HepG2 (cell line): ENCODE data around the gene ZFP36L2. TPM values are rescaled to one million over a fixed set of nuclear protein-coding genes. Genes with fewer than 3 reads are reported as not detected.

Experiments used
- ADNP ChIP-seq: sonication (generic); formaldehyde crosslinking; IDR thresholded peaks from 2 replicates; pipeline ENCODE4 v1.4.0; 2020; ENCODE audit warnings: missing genetic modification reagents
- ARNTL ChIP-seq: sonication (generic); formaldehyde crosslinking; IDR thresholded peaks from 2 replicates; pipeline ENCODE4 v1.4.0; 2020; ENCODE audit warnings: mild to moderate bottlenecking, missing genetic modification reagents
- ZBTB38 ChIP-seq: sonication (generic); formaldehyde crosslinking; IDR thresholded peaks from 2 replicates; pipeline ENCODE4 v1.5.1; 2020; ENCODE audit warnings: mild to moderate bottlenecking, missing genetic modification reagents
- ZNF136 ChIP-seq: sonication (generic); formaldehyde crosslinking; IDR thresholded peaks from 2 replicates; pipeline ENCODE4 v1.8.1; 2022; ENCODE audit warnings: low read depth, mild to moderate bottlenecking, moderate library complexity, missing genetic modification reagents
- ZNF256 ChIP-seq: sonication (generic); formaldehyde crosslinking; conservative IDR thresholded peaks from 2 replicates; pipeline ENCODE4 v1.4.0; 2020; ENCODE audit warnings: missing genetic modification reagents
- ZNF549 ChIP-seq: sonication (generic); formaldehyde crosslinking; IDR thresholded peaks from 2 replicates; pipeline ENCODE4 v1.5.0; 2020; ENCODE audit warnings: missing genetic modification reagents
- ZNF776 ChIP-seq: sonication (generic); formaldehyde crosslinking; IDR thresholded peaks from 2 replicates; pipeline ENCODE4 v1.4.0; 2020; ENCODE audit warnings: mild to moderate bottlenecking, missing genetic modification reagents
- ZNF777 ChIP-seq: sonication (generic); formaldehyde crosslinking; IDR thresholded peaks from 2 replicates; pipeline ENCODE4 v1.4.0; 2020; ENCODE audit warnings: missing genetic modification reagents
- ZNF816 ChIP-seq: sonication (generic); formaldehyde crosslinking; IDR thresholded peaks from 2 replicates; pipeline ENCODE4 v1.8.0; 2022; ENCODE audit warnings: missing genetic modification reagents, mild to moderate bottlenecking, borderline replicate concordance
- ZSCAN25 ChIP-seq: sonication (generic); formaldehyde crosslinking; IDR thresholded peaks from 2 replicates; pipeline ENCODE4 v1.8.0; 2022; ENCODE audit warnings: mild to moderate bottlenecking, missing genetic modification reagents
- polyA plus RNA-seq, 8 experiments: library from polyadenylated mRNA; depleted of rRNA in 3 of 8; stranded (reverse) in 7 of 8; unstranded in 1 of 8; fragments of >200 nt; fragmentation: Illumina TruSeq in 4 of 8; extraction: Trizol in 4 of 8; gene quantifications; 2 replicates each; pipeline versions ENCODE4 v1.2.1 to v1.2.3, GENCODE V29; 2011 to 2016; ENCODE audit warnings: low read depth in 4 of 8, missing spikeins in 1 of 8, mixed read lengths in 1 of 8; ENCODE audit not compliant: insufficient read depth in 1 of 8
- total RNA-seq, 5 experiments: library from RNA; depleted of rRNA; stranded (reverse); fragments of >200 nt; fragmentation: Illumina TruSeq; extraction: Trizol; gene quantifications; 2 replicates each; pipeline ENCODE4 v1.2.3, GENCODE V29; 2016; ENCODE audit warnings: low read depth in 1 of 5
- TF ChIP-seq, protein P1 (sequence below): sonication (generic); formaldehyde crosslinking; IDR thresholded peaks from 2 replicates; pipeline ENCODE4 v1.4.0; 2020; ENCODE audit warnings: missing genetic modification reagents
- TF ChIP-seq, protein P2 (sequence below): sonication (generic); formaldehyde crosslinking; IDR thresholded peaks from 2 replicates; pipeline ENCODE4 v1.9.0; 2021; ENCODE audit warnings: missing genetic modification reagents, borderline replicate concordance
- TF ChIP-seq, protein P3 (sequence below): sonication (generic); formaldehyde crosslinking; IDR thresholded peaks from 2 replicates; pipeline ENCODE4 v1.4.0; 2020; ENCODE audit warnings: low read depth, missing genetic modification reagents
- TF ChIP-seq, protein P4 (sequence below): fragments of 450-650 bp; IDR thresholded peaks from 2 replicates; pipeline ENCODE4 v1.6.1; 2017
- TF ChIP-seq, protein P5 (sequence below): sonication (generic); formaldehyde crosslinking; IDR thresholded peaks from 2 replicates; pipeline ENCODE4 v1.5.1; 2020; ENCODE audit warnings: mild to moderate bottlenecking, moderate library complexity, missing genetic modification reagents

ZFP36L2 gene
- total and polyA plus RNA-seq, 2 of the 13 experiments (the other 11 are each of a cell fraction or from before 2014, with no cell fraction given), result 11.2 to 21.8 TPM

DNA sequence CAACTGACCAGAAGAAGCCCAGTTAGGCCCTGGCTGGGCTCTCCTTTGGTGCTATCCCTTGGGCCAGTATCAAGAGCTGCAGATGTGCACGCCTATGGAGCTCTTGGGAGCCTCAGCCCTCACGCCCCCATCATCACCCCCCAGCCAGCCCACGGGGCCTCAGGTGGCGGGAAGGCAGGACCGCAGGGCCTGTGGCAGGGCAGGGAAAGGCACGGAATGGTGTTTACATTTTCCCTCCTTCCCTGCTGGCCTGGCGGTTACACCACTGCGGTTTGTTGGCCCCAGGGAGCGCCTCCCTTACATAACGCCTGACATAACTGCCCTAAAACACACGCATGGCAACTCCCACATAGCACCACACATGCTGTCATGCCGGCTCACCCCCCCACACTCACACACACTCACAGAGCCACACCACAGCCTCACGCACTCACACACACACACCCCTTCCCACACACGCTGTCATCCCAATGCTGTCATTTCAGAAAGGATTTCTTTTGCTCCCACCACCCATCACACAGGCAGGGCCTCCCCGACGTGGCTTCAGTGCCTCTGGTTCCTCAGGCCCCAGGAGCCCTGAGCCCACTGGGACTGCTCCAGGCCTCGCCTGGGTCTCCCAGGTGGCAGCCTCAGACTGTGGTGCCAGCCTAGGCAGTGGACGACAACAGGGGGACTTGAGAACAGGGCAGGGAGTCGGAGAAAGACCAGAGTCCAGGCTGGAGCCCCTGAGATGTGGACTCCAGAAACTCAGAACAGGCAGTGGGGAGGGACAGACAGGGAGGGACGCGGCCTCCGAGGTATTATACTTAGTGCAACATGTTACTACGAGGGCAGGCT, 15.7 kb downstream of the ZFP36L2 start (continued):
- TF ChIP-seq, protein P1, sequence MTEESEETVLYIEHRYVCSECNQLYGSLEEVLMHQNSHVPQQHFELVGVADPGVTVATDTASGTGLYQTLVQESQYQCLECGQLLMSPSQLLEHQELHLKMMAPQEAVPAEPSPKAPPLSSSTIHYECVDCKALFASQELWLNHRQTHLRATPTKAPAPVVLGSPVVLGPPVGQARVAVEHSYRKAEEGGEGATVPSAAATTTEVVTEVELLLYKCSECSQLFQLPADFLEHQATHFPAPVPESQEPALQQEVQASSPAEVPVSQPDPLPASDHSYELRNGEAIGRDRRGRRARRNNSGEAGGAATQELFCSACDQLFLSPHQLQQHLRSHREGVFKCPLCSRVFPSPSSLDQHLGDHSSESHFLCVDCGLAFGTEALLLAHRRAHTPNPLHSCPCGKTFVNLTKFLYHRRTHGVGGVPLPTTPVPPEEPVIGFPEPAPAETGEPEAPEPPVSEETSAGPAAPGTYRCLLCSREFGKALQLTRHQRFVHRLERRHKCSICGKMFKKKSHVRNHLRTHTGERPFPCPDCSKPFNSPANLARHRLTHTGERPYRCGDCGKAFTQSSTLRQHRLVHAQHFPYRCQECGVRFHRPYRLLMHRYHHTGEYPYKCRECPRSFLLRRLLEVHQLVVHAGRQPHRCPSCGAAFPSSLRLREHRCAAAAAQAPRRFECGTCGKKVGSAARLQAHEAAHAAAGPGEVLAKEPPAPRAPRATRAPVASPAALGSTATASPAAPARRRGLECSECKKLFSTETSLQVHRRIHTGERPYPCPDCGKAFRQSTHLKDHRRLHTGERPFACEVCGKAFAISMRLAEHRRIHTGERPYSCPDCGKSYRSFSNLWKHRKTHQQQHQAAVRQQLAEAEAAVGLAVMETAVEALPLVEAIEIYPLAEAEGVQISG (CRISPR knock-in tag), result peak; percentile 84
- TF ChIP-seq ZNF777 (CRISPR knock-in tag), result peak; percentile 64
- TF ChIP-seq ZNF256 (CRISPR knock-in tag), result 0 out of 2 replicates have a peak, but pooled peaks have one; percentile 41
- TF ChIP-seq ZNF136, result 0 out of 2 replicates have a peak, but pooled peaks have one; percentile 15
- TF ChIP-seq, protein P2, sequence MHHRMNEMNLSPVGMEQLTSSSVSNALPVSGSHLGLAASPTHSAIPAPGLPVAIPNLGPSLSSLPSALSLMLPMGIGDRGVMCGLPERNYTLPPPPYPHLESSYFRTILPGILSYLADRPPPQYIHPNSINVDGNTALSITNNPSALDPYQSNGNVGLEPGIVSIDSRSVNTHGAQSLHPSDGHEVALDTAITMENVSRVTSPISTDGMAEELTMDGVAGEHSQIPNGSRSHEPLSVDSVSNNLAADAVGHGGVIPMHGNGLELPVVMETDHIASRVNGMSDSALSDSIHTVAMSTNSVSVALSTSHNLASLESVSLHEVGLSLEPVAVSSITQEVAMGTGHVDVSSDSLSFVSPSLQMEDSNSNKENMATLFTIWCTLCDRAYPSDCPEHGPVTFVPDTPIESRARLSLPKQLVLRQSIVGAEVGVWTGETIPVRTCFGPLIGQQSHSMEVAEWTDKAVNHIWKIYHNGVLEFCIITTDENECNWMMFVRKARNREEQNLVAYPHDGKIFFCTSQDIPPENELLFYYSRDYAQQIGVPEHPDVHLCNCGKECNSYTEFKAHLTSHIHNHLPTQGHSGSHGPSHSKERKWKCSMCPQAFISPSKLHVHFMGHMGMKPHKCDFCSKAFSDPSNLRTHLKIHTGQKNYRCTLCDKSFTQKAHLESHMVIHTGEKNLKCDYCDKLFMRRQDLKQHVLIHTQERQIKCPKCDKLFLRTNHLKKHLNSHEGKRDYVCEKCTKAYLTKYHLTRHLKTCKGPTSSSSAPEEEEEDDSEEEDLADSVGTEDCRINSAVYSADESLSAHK (CRISPR knock-in tag), result no peak
- TF ChIP-seq, protein P3, sequence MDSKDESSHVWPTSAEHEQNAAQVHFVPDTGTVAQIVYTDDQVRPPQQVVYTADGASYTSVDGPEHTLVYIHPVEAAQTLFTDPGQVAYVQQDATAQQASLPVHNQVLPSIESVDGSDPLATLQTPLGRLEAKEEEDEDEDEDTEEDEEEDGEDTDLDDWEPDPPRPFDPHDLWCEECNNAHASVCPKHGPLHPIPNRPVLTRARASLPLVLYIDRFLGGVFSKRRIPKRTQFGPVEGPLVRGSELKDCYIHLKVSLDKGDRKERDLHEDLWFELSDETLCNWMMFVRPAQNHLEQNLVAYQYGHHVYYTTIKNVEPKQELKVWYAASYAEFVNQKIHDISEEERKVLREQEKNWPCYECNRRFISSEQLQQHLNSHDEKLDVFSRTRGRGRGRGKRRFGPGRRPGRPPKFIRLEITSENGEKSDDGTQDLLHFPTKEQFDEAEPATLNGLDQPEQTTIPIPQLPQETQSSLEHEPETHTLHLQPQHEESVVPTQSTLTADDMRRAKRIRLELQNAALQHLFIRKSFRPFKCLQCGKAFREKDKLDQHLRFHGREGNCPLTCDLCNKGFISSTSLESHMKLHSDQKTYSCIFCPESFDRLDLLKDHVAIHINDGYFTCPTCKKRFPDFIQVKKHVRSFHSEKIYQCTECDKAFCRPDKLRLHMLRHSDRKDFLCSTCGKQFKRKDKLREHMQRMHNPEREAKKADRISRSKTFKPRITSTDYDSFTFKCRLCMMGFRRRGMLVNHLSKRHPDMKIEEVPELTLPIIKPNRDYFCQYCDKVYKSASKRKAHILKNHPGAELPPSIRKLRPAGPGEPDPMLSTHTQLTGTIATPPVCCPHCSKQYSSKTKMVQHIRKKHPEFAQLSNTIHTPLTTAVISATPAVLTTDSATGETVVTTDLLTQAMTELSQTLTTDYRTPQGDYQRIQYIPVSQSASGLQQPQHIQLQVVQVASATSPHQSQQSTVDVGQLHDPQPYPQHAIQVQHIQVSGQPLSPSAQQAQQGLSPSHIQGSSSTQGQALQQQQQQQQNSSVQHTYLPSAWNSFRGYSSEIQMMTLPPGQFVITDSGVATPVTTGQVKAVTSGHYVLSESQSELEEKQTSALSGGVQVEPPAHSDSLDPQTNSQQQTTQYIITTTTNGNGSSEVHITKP (CRISPR knock-in tag), result peak; percentile 46; the same call in 1 of the 2 replicates
- TF ChIP-seq ZNF776, result peak; percentile 96
- TF ChIP-seq ZSCAN25 (CRISPR knock-in tag), result peak; percentile 97
- TF ChIP-seq ARNTL (CRISPR knock-in tag), result peak; percentile 91
- peak; percentile 83; the same call in 1 of the 2 replicates for TF ChIP-seq ZNF816 (CRISPR knock-in tag)
- TF ChIP-seq, protein P4, sequence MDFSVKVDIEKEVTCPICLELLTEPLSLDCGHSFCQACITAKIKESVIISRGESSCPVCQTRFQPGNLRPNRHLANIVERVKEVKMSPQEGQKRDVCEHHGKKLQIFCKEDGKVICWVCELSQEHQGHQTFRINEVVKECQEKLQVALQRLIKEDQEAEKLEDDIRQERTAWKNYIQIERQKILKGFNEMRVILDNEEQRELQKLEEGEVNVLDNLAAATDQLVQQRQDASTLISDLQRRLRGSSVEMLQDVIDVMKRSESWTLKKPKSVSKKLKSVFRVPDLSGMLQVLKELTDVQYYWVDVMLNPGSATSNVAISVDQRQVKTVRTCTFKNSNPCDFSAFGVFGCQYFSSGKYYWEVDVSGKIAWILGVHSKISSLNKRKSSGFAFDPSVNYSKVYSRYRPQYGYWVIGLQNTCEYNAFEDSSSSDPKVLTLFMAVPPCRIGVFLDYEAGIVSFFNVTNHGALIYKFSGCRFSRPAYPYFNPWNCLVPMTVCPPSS, result no peak
- TF ChIP-seq ZNF549 (CRISPR knock-in tag), result no peak
- peak; percentile 74; the same call in 1 of the 2 replicates for TF ChIP-seq ADNP (CRISPR knock-in tag)
- TF ChIP-seq ZBTB38, result peak; percentile 93; the same call in 1 of the 2 replicates
- TF ChIP-seq, protein P5, sequence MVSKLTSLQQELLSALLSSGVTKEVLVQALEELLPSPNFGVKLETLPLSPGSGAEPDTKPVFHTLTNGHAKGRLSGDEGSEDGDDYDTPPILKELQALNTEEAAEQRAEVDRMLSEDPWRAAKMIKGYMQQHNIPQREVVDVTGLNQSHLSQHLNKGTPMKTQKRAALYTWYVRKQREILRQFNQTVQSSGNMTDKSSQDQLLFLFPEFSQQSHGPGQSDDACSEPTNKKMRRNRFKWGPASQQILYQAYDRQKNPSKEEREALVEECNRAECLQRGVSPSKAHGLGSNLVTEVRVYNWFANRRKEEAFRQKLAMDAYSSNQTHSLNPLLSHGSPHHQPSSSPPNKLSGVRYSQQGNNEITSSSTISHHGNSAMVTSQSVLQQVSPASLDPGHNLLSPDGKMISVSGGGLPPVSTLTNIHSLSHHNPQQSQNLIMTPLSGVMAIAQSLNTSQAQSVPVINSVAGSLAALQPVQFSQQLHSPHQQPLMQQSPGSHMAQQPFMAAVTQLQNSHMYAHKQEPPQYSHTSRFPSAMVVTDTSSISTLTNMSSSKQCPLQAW (CRISPR knock-in tag), result peak; percentile 96
